Measurements from ENCODE around the gene JAKMIP2.
"Not testable (repeated sequence)": the region's sequence is repeated elsewhere in the genome, so short reads cannot be mapped to it uniquely, and the experiment has no call there.

The JAKMIP2 gene

GRCh38 chr5:147813696-147814095, 31.2 kb upstream of the JAKMIP2 start:
- no peaks in the 10 kb centered on the region for H3K4me1 ChIP-seq (ENCODE audit: control insufficient read depth, insufficient read depth, low read length, poor library complexity, severe bottlenecking)
- WGBS, 2 experiments (ENCODE audit: insufficient coverage in 2 of 2), result no CpG with 5 or more reads among the region's 1 CpG
- no peak overlapping the region for H3K27ac ChIP-seq (ENCODE audit: low read depth, low read length, severe bottlenecking)

GRCh38 chr5:147809830-147810666, 27.5 kb upstream of the JAKMIP2 start:
- Histone ChIP-seq H3K4me1 (ENCODE audit: control insufficient read depth, insufficient read depth, low read length, poor library complexity, severe bottlenecking) (no peaks in the 10 kb centered on the region), H3K9me3 (ENCODE audit: control insufficient read depth, low read length) (no peaks in the 10 kb centered on the region), H3K36me3 (ENCODE audit: control insufficient read depth, insufficient read depth, low read length) (no peaks in the 10 kb centered on the region), H3K4me3 (ENCODE audit: extremely low read depth, insufficient read depth, low read length, poor library complexity, severe bottlenecking) (no peak overlapping the region), H3K27ac (ENCODE audit: low read depth, low read length, severe bottlenecking) (no peak overlapping the region)
- 62 to 75% methylated on average over 4 to 5 of the region's 5 CpGs for WGBS, 2 experiments (ENCODE audit: insufficient coverage in 2 of 2)

More at GRCh38 chr5:147813696-147814095, 31.2 kb upstream of the JAKMIP2 start:
- Histone ChIP-seq H3K36me3 (ENCODE audit: control insufficient read depth, insufficient read depth, low read length) (no peaks in the 10 kb centered on the region), H3K4me3 (ENCODE audit: extremely low read depth, insufficient read depth, low read length, poor library complexity, severe bottlenecking) (no peak overlapping the region), H3K9me3 (ENCODE audit: control insufficient read depth, low read length) (no peaks in the 10 kb centered on the region)

- Histone ChIP-seq H3K36me3 (ENCODE audit: control insufficient read depth, insufficient read depth, low read length) (no peaks in the 10 kb centered on the region), H3K9me3 (ENCODE audit: control insufficient read depth, low read length) (no peaks in the 10 kb centered on the region), H3K27ac (ENCODE audit: low read depth, low read length, severe bottlenecking) (no peak overlapping the region), H3K4me1 (ENCODE audit: control insufficient read depth, insufficient read depth, low read length, poor library complexity, severe bottlenecking) (no peaks in the 10 kb centered on the region), H3K4me3 (ENCODE audit: extremely low read depth, insufficient read depth, low read length, poor library complexity, severe bottlenecking) (no peak overlapping the region)
- WGBS, 2 experiments (ENCODE audit: insufficient coverage in 2 of 2), result 88 to 92% methylated on average over 3 of the region's 6 CpGs
Measured at GRCh38 chr5:147805030-147805454, 22.5 kb upstream of the JAKMIP2 start.

- no peaks in the 10 kb centered on the region for H3K36me3 ChIP-seq (ENCODE audit: control insufficient read depth, insufficient read depth, low read length)
- H3K4me1 ChIP-seq (ENCODE audit: control insufficient read depth, insufficient read depth, low read length, poor library complexity, severe bottlenecking), result no peaks in the 10 kb centered on the region
- WGBS, 2 experiments (ENCODE audit: insufficient coverage in 2 of 2), result 85 to 97% methylated on average over 3 of the region's 3 CpGs
- H3K4me3 ChIP-seq (ENCODE audit: extremely low read depth, insufficient read depth, low read length, poor library complexity, severe bottlenecking), result no peak overlapping the region
- H3K9me3 ChIP-seq (ENCODE audit: control insufficient read depth, low read length), result no peaks in the 10 kb centered on the region
- no peak overlapping the region for H3K27ac ChIP-seq (ENCODE audit: low read depth, low read length, severe bottlenecking)
Measured at GRCh38 chr5:147804334-147804733, 21.8 kb upstream of the JAKMIP2 start.

- Histone ChIP-seq H3K9me3 (ENCODE audit: control insufficient read depth, low read length) (no peaks in the 10 kb centered on the region), H3K27ac (ENCODE audit: low read depth, low read length, severe bottlenecking) (no peak overlapping the region), H3K4me1 (ENCODE audit: control insufficient read depth, insufficient read depth, low read length, poor library complexity, severe bottlenecking) (no peaks in the 10 kb centered on the region), H3K36me3 (ENCODE audit: control insufficient read depth, insufficient read depth, low read length) (no peaks in the 10 kb centered on the region), H3K4me3 (ENCODE audit: extremely low read depth, insufficient read depth, low read length, poor library complexity, severe bottlenecking) (no peak overlapping the region)
- WGBS, 2 experiments (ENCODE audit: insufficient coverage in 2 of 2), result no CpG with 5 or more reads among the region's 1 CpG
Measured at GRCh38 chr5:147803926-147804325, 21.4 kb upstream of the JAKMIP2 start.

- H3K9me3 ChIP-seq (ENCODE audit: control insufficient read depth, low read length); H3K36me3 ChIP-seq (ENCODE audit: control insufficient read depth, insufficient read depth, low read length): not testable (repeated sequence)
- 95 to 100% methylated on average over 2 to 3 of the region's 3 CpGs for WGBS, 2 experiments (ENCODE audit: insufficient coverage in 2 of 2)
Measured at GRCh38 chr5:147803161-147803560, 20.6 kb upstream of the JAKMIP2 start.

GRCh38 chr5:147801461-147801860, 18.9 kb upstream of the JAKMIP2 start:
- Histone ChIP-seq H3K4me1 (ENCODE audit: control insufficient read depth, insufficient read depth, low read length, poor library complexity, severe bottlenecking) (no peaks in the 10 kb centered on the region), H3K27ac (ENCODE audit: low read depth, low read length, severe bottlenecking) (no peak overlapping the region), H3K9me3 (ENCODE audit: control insufficient read depth, low read length) (no peaks in the 10 kb centered on the region), H3K4me3 (ENCODE audit: extremely low read depth, insufficient read depth, low read length, poor library complexity, severe bottlenecking) (no peak overlapping the region), H3K36me3 (ENCODE audit: control insufficient read depth, insufficient read depth, low read length) (no peaks in the 10 kb centered on the region)
- 89 to 100% methylated on average over 1 of the region's 1 CpG for WGBS, 2 experiments (ENCODE audit: insufficient coverage in 2 of 2)

More at GRCh38 chr5:147803161-147803560, 20.6 kb upstream of the JAKMIP2 start:
- not testable (repeated sequence) for H3K27ac ChIP-seq (ENCODE audit: low read depth, low read length, severe bottlenecking); H3K4me3 ChIP-seq (ENCODE audit: extremely low read depth, insufficient read depth, low read length, poor library complexity, severe bottlenecking); H3K4me1 ChIP-seq (ENCODE audit: control insufficient read depth, insufficient read depth, low read length, poor library complexity, severe bottlenecking)

- no peaks in the 10 kb centered on the region for H3K36me3 ChIP-seq (ENCODE audit: control insufficient read depth, insufficient read depth, low read length)
- no peaks in the 10 kb centered on the region for H3K9me3 ChIP-seq (ENCODE audit: control insufficient read depth, low read length)
- H3K4me1 ChIP-seq (ENCODE audit: control insufficient read depth, insufficient read depth, low read length, poor library complexity, severe bottlenecking), result no peaks in the 10 kb centered on the region
- H3K4me3 ChIP-seq (ENCODE audit: extremely low read depth, insufficient read depth, low read length, poor library complexity, severe bottlenecking), result no peak overlapping the region
- 100% methylated on average over 1 of the region's 3 CpGs; no CpG with 5 or more reads in 1 of the 2 experiments for WGBS, 2 experiments (ENCODE audit: insufficient coverage in 2 of 2)
- no peak overlapping the region for H3K27ac ChIP-seq (ENCODE audit: low read depth, low read length, severe bottlenecking)
Measured at GRCh38 chr5:147800491-147800890, 18.0 kb upstream of the JAKMIP2 start.

GRCh38 chr5:147796556-147797308, 14.2 kb upstream of the JAKMIP2 start:
- H3K36me3 ChIP-seq (ENCODE audit: control insufficient read depth, insufficient read depth, low read length), result no peaks in the 10 kb centered on the region
- no peaks in the 10 kb centered on the region for H3K9me3 ChIP-seq (ENCODE audit: control insufficient read depth, low read length)
- no peak overlapping the region for H3K27ac ChIP-seq (ENCODE audit: low read depth, low read length, severe bottlenecking)
- H3K4me3 ChIP-seq (ENCODE audit: extremely low read depth, insufficient read depth, low read length, poor library complexity, severe bottlenecking), result no peak overlapping the region
- no peaks in the 10 kb centered on the region for H3K4me1 ChIP-seq (ENCODE audit: control insufficient read depth, insufficient read depth, low read length, poor library complexity, severe bottlenecking)
- 67 to 75% methylated on average over 4 to 5 of the region's 6 CpGs for WGBS, 2 experiments (ENCODE audit: insufficient coverage in 2 of 2)

GRCh38 chr5:147791181-147791580, 8.7 kb upstream of the JAKMIP2 start:
- H3K27ac ChIP-seq (ENCODE audit: low read depth, low read length, severe bottlenecking), result no peak overlapping the region
- H3K4me1 ChIP-seq (ENCODE audit: control insufficient read depth, insufficient read depth, low read length, poor library complexity, severe bottlenecking), result no peaks in the 10 kb centered on the region
- H3K4me3 ChIP-seq (ENCODE audit: extremely low read depth, insufficient read depth, low read length, poor library complexity, severe bottlenecking), result no peak overlapping the region
- H3K36me3 ChIP-seq (ENCODE audit: control insufficient read depth, insufficient read depth, low read length), result no peaks in the 10 kb centered on the region
- 75 to 96% methylated on average over 4 to 5 of the region's 6 CpGs for WGBS, 2 experiments (ENCODE audit: insufficient coverage in 2 of 2)
- H3K9me3 ChIP-seq (ENCODE audit: control insufficient read depth, low read length), result no peaks in the 10 kb centered on the region

GRCh38 chr5:147789820-147790219, 7.3 kb upstream of the JAKMIP2 start:
- Histone ChIP-seq H3K4me1 (ENCODE audit: control insufficient read depth, insufficient read depth, low read length, poor library complexity, severe bottlenecking) (no peaks in the 10 kb centered on the region), H3K4me3 (ENCODE audit: extremely low read depth, insufficient read depth, low read length, poor library complexity, severe bottlenecking) (no peak overlapping the region), H3K9me3 (ENCODE audit: control insufficient read depth, low read length) (no peaks in the 10 kb centered on the region), H3K36me3 (ENCODE audit: control insufficient read depth, insufficient read depth, low read length) (no peaks in the 10 kb centered on the region), H3K27ac (ENCODE audit: low read depth, low read length, severe bottlenecking) (no peak overlapping the region)
- 100% methylated on average over 2 of the region's 2 CpGs for WGBS, 2 experiments (ENCODE audit: insufficient coverage in 2 of 2)

Measured in mesodermal cell (in vitro differentiated cells).